GM12878 (cell line): ENCODE measurements around the gene SGTB. TPM values are rescaled to one million over a fixed set of nuclear protein-coding genes. Genes with fewer than 3 reads are reported as not detected.

Source experiments
- ATAC-seq: fragments of 200-7000 bp; cut with Tn5 transposase; 3 replicates; pipeline ENCODE4 v1.9.1; 2020; ENCODE audit warnings: mild to moderate bottlenecking, moderate library complexity
- BruUV-seq: library from RNA; stranded (reverse); fragments of 400-500 nt; replicated peaks from 2 replicates; lab custom pipeline; 2021; lab: Mats Ljungman, UMichigan
- CTCF ChIA-PET: fragments of 300-600 bp; sonication (Branson Sonifier 250); formaldehyde crosslinking; extraction: SDS; loops from one replicate; lab custom pipeline; 2021; ENCODE audit warnings: inconsistent platforms; lab: Yijun Ruan, JAX
- POLR2A ChIA-PET: fragments of 350-600 bp; formaldehyde crosslinking; extraction: SDS; loops from one replicate; lab custom pipeline; 2021; ENCODE audit warnings: inconsistent platforms; lab: Charles Lee
- RAD21 ChIA-PET: fragments of 300-600 bp; sonication (Branson Sonifier 250); formaldehyde crosslinking; loops from one replicate; lab custom pipeline; 2023; ENCODE audit warnings: antibody characterized with exemption; ENCODE audit not compliant: unreplicated experiment; lab: Charles Lee
- SMC1A ChIA-PET: fragments of 300-600 bp; sonication (Branson Sonifier 250); formaldehyde crosslinking; loops from one replicate; lab custom pipeline; 2023; ENCODE audit not compliant: unreplicated experiment, uncharacterized antibody; lab: Charles Lee
- DNase-seq: peaks from one replicate; pipeline ENCODE4 v3.0.0-alpha.2; 2011; ENCODE audit warnings: low read depth, low spot score
- FAIRE-seq: peaks from 3 replicates; lab custom pipeline; 2011; peaks lifted over from hg19 to GRCh38; lab: Jason Lieb, UNC
- H2AFZ ChIP-seq: 2 replicates; pipeline ENCODE4 v1.6.0; 2011; ENCODE audit warnings: low read depth, low read length, control low read depth; ENCODE audit not compliant: control insufficient read depth
- H3K27ac ChIP-seq: 2 replicates; pipeline ENCODE4 v1.5.1; 2011; ENCODE audit warnings: control low read depth; ENCODE audit not compliant: control insufficient read depth, insufficient read depth
- H3K27me3 ChIP-seq, 2 experiments: replicated peaks in 1 of 2; 2 replicates each; pipeline versions ENCODE4 v1.6.0 to v1.6.1; 2011; ENCODE audit warnings: low read length in 1 of 2; ENCODE audit not compliant: control insufficient read depth in 2 of 2, insufficient read depth in 2 of 2
- H3K36me3 ChIP-seq, 2 experiments: 2 replicates each; pipeline ENCODE4 v1.5.1; 2011; ENCODE audit warnings: low read length in 1 of 2; ENCODE audit not compliant: control insufficient read depth in 2 of 2, insufficient read depth in 2 of 2
- H3K4me1 ChIP-seq: 2 replicates; pipeline ENCODE4 v1.6.1; 2011; ENCODE audit warnings: mild to moderate bottlenecking, low read length, moderate library complexity, mixed read lengths; ENCODE audit not compliant: control insufficient read depth, insufficient read depth
- H3K4me2 ChIP-seq: 2 replicates; pipeline ENCODE4 v1.6.0; 2011; ENCODE audit warnings: control low read depth; ENCODE audit not compliant: control insufficient read depth, insufficient read depth
- H3K4me3 ChIP-seq: fragments of 200-600 bp; sonication (generic); 2 replicates; pipeline ENCODE4 v1.5.1; 2016
- H3K79me2 ChIP-seq: 2 replicates; pipeline ENCODE4 v1.6.0; 2011; ENCODE audit warnings: low read length; ENCODE audit not compliant: control insufficient read depth, insufficient read depth
- H3K9ac ChIP-seq: 2 replicates; pipeline ENCODE4 v1.8.0; 2011; ENCODE audit warnings: low read length, control low read depth, mixed read lengths; ENCODE audit not compliant: control insufficient read depth, insufficient read depth
- H3K9me3 ChIP-seq: replicated peaks from 3 replicates; pipeline ENCODE4 v1.5.1; 2011; ENCODE audit warnings: mild to moderate bottlenecking, low read length; ENCODE audit not compliant: control insufficient read depth, insufficient read depth
- H4K20me1 ChIP-seq: 2 replicates; pipeline ENCODE4 v1.6.0; 2011; ENCODE audit not compliant: control insufficient read depth, insufficient read depth
- BCLAF1 ChIP-seq: fragments of 450-650 bp; IDR thresholded peaks from 2 replicates; pipeline ENCODE4 v1.6.1; 2017; ENCODE audit warnings: antibody characterized with exemption, mild to moderate bottlenecking, moderate library complexity
- FOXM1 ChIP-seq: IDR thresholded peaks from 2 replicates; pipeline ENCODE4 v1.6.1; 2012; ENCODE audit warnings: low read depth, mild to moderate bottlenecking, inconsistent platforms, low read length, moderate library complexity
- IKZF1 ChIP-seq: fragments of 450-650 bp; conservative IDR thresholded peaks from 2 replicates; pipeline ENCODE4 v1.6.1; 2017; ENCODE audit warnings: antibody characterized with exemption, mild to moderate bottlenecking
- IRF4 ChIP-seq: IDR thresholded peaks from 2 replicates; pipeline ENCODE4 v1.6.1; 2011; ENCODE audit warnings: low read depth, low read length
- JUNB ChIP-seq: IDR thresholded peaks from 2 replicates; pipeline ENCODE4 v1.6.1; 2016; ENCODE audit warnings: antibody characterized with exemption, mild to moderate bottlenecking
- NR2C2 ChIP-seq: IDR thresholded peaks from 2 replicates; pipeline ENCODE4 v1.6.1; 2011; ENCODE audit warnings: borderline replicate concordance, low read depth; ENCODE audit not compliant: control insufficient read depth, insufficient read length
- PAX5 ChIP-seq: IDR thresholded peaks from 2 replicates; pipeline ENCODE4 v1.6.1; 2011; ENCODE audit warnings: low read depth, low read length, borderline replicate concordance
- RBBP5 ChIP-seq: fragments of 200-600 bp; sonication (generic); conservative IDR thresholded peaks from 2 replicates; pipeline ENCODE4 v1.6.1; 2016
- SIN3A ChIP-seq: IDR thresholded peaks from 2 replicates; pipeline ENCODE4 v1.6.1; 2012; ENCODE audit warnings: low read depth, low read length, improper control_type of control experiment
- SP1 ChIP-seq: IDR thresholded peaks from one replicate; pipeline ENCODE4 v1.6.1; 2011; ENCODE audit warnings: low read depth, low read length
- ZBED1 ChIP-seq: IDR thresholded peaks from 2 replicates; pipeline ENCODE4 v1.6.1; 2016; ENCODE audit warnings: borderline replicate concordance
- ZNF622 ChIP-seq: fragments of 450-650 bp; IDR thresholded peaks from 2 replicates; pipeline ENCODE4 v1.6.1; 2017; ENCODE audit warnings: mild to moderate bottlenecking, inconsistent platforms
- WGBS: methylation state at CpG from one replicate; pipeline ENCODE4 v1.1.6; 2016; ENCODE audit warnings: low lambda C conversion rate; ENCODE audit not compliant: insufficient replicate concordance, insufficient coverage; ENCODE audit errors: missing lambda C conversion rate; 5-methylcytosine and 5-hydroxymethylcytosine counted together
- in situ Hi-C: fragments of 300-500 bp; cut with MboI; formaldehyde crosslinking; loops from 9 replicates; pipeline ENCODE4 v1.14.3; 2018; ENCODE audit warnings: mixed read lengths
- intact Hi-C: fragments of 100-400 bp; cut with micrococcal nuclease; formaldehyde crosslinking; loops from one replicate; pipeline ENCODE4 v1.14.2; 2022; ENCODE audit not compliant: unreplicated experiment
- polyA plus RNA-seq, 11 experiments: library from polyadenylated mRNA; depleted of rRNA in 4 of 11; unstranded in 6 of 11; stranded (reverse) in 5 of 11; fragments of >200 nt; fragmentation: Nextera tagmentation in 4 of 11; fragmentation: Illumina TruSeq in 1 of 11; extraction: Ambion mirVana in 4 of 11; extraction: Trizol in 1 of 11; gene quantifications; 1 replicate in 1 of 11; 2 replicates in 10 of 11; pipeline versions ENCODE4 v1.2.1 to v1.2.3, GENCODE V29; 2011 to 2016; ENCODE audit warnings: inconsistent platforms in 2 of 11, missing spikeins in 2 of 11, low read depth in 1 of 11
- total RNA-seq, 4 experiments: library from RNA; depleted of rRNA in 3 of 4; stranded (reverse); fragments of >200 nt in 3 of 4; fragmentation: Illumina TruSeq in 1 of 4; extraction: Trizol in 1 of 4; gene quantifications; 2 replicates each; pipeline versions ENCODE4 v1.2.1 to v1.2.3, GENCODE V29; 2013 to 2021
- TF ChIP-seq, protein P1 (sequence below): IDR thresholded peaks from 2 replicates; pipeline ENCODE4 v1.6.1; 2012; ENCODE audit warnings: mild to moderate bottlenecking, low read depth, low read length
- TF ChIP-seq, protein P2 (sequence below): IDR thresholded peaks from 2 replicates; pipeline ENCODE4 v1.6.1; 2011; ENCODE audit warnings: borderline replicate concordance, low read depth, mild to moderate bottlenecking, moderate library complexity, low read length; ENCODE audit not compliant: insufficient read depth, poor library complexity, severe bottlenecking

Gene SGTB
- total and polyA plus RNA-seq, 10 of the 15 experiments (the other 5 are each of a cell fraction or from before 2014, with no cell fraction given) = 1.0 to 7.8 (median 5.4) TPM

- no peak for TF ChIP-seq BCLAF1
- no peak for TF ChIP-seq IKZF1
- TF ChIP-seq, protein P1, sequence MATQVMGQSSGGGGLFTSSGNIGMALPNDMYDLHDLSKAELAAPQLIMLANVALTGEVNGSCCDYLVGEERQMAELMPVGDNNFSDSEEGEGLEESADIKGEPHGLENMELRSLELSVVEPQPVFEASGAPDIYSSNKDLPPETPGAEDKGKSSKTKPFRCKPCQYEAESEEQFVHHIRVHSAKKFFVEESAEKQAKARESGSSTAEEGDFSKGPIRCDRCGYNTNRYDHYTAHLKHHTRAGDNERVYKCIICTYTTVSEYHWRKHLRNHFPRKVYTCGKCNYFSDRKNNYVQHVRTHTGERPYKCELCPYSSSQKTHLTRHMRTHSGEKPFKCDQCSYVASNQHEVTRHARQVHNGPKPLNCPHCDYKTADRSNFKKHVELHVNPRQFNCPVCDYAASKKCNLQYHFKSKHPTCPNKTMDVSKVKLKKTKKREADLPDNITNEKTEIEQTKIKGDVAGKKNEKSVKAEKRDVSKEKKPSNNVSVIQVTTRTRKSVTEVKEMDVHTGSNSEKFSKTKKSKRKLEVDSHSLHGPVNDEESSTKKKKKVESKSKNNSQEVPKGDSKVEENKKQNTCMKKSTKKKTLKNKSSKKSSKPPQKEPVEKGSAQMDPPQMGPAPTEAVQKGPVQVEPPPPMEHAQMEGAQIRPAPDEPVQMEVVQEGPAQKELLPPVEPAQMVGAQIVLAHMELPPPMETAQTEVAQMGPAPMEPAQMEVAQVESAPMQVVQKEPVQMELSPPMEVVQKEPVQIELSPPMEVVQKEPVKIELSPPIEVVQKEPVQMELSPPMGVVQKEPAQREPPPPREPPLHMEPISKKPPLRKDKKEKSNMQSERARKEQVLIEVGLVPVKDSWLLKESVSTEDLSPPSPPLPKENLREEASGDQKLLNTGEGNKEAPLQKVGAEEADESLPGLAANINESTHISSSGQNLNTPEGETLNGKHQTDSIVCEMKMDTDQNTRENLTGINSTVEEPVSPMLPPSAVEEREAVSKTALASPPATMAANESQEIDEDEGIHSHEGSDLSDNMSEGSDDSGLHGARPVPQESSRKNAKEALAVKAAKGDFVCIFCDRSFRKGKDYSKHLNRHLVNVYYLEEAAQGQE = no peak
- TF ChIP-seq RBBP5 = no peak
- TF ChIP-seq, all 136 proteins: peak for 0
These were observed 49.4 kb upstream of the SGTB start (continued) for GRCh38 chr5:65771266-65771665.

- Histone ChIP-seq H2AFZ (no peak overlapping the region), H3K4me2 (no peak overlapping the region), H4K20me1 (no peaks in the 10 kb centered on the region), H3K9me3 (peaks cover 6% of the 10 kb centered on the region; the same call in 2 of the 3 replicates), H3K79me2 (no peaks in the 10 kb centered on the region), H3K4me1 (peaks cover 2% of the 10 kb centered on the region; the same call in 1 of the 2 replicates), H3K27ac (no peak overlapping the region), H3K4me3 (no peak overlapping the region), H3K9ac (no peak overlapping the region), H3K36me3 (no peaks in the 10 kb centered on the region), H3K27me3 (no peaks in the 10 kb centered on the region)
- ChIA-PET POLR2A (no interaction called here), CTCF (interaction anchor here (1.1 kb wide), 1 partner anchor 26 kb away, joined by 3 read pairs; no protein-coding TSS in a partner anchor), SMC1A (no interaction called here), RAD21 (interaction anchor here (1.4 kb wide), 1 partner anchor 9 kb away, joined by 3 read pairs; no protein-coding TSS in a partner anchor)
- no TSS peak for BruUV-seq
- ATAC-seq (no peak), FAIRE-seq (no peak), DNase-seq (no peak)
- intact Hi-C loops (no loop called here), in situ Hi-C loops (no loop called here)
- 0% methylated on average over 1 of the region's 1 CpG for WGBS
- TF ChIP-seq IRF4 (no peak), SIN3A (no peak), NR2C2 (no peak), ZBED1 (no peak), JUNB (no peak), FOXM1 (no peak), SP1 (no peak), ZNF622 (no peak), PAX5 (no peak)
- TF ChIP-seq, protein P2, sequence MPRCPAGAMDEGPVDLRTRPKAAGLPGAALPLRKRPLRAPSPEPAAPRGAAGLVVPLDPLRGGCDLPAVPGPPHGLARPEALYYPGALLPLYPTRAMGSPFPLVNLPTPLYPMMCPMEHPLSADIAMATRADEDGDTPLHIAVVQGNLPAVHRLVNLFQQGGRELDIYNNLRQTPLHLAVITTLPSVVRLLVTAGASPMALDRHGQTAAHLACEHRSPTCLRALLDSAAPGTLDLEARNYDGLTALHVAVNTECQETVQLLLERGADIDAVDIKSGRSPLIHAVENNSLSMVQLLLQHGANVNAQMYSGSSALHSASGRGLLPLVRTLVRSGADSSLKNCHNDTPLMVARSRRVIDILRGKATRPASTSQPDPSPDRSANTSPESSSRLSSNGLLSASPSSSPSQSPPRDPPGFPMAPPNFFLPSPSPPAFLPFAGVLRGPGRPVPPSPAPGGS = no peak
These were observed 47.6 kb upstream of the SGTB start for GRCh38 chr5:65769539-65769938.
